Stomach (tissue), 9 donors: ENCODE data around the gene HOXC11. TPM values are rescaled to one million over a fixed set of nuclear protein-coding genes. Genes with fewer than 3 reads are reported as not detected.

ENCODE experiments used
- DNase-seq, 2 donors: peaks; one replicate each; pipeline versions ENCODE4 v3.0.0 to v3.0.0-alpha.2; 2013 to 2019
- H3K27ac ChIP-seq, 5 donors: fragments of 200-600 bp in 4 of 5; sonication (generic) in 4 of 5; one replicate each; pipeline ENCODE4 v1.5.1; 2013 to 2019; ENCODE audit warnings: mild to moderate bottlenecking in 1 of 5, moderate library complexity in 1 of 5
- H3K27me3 ChIP-seq, 3 donors: fragments of 200-600 bp; sonication (generic); one replicate each; pipeline ENCODE4 v1.5.1; 2017 to 2019; ENCODE audit warnings: mixed run types in 1 of 3
- H3K36me3 ChIP-seq, 4 donors: fragments of 200-600 bp; sonication (generic); 1 replicate in 3 of 4; 2 replicates in 1 of 4; pipeline ENCODE4 v1.5.1; 2016 to 2019
- H3K4me1 ChIP-seq, 4 donors: fragments of 200-600 bp; sonication (generic); one replicate each; pipeline ENCODE4 v1.5.1; 2016 to 2019
- H3K4me3 ChIP-seq, 4 donors: fragments of 200-600 bp; sonication (generic) in 3 of 4; one replicate each; pipeline ENCODE4 v1.5.1; 2016 to 2019; ENCODE audit warnings: mild to moderate bottlenecking in 1 of 4
- H3K9me3 ChIP-seq, 4 donors: fragments of 200-600 bp; sonication (generic); one replicate each; pipeline ENCODE4 v1.5.1; 2016 to 2019
- EP300 ChIP-seq: sonication (generic); formaldehyde crosslinking; IDR thresholded peaks from one replicate; pipeline ENCODE4 v1.6.1; 2017; ENCODE audit warnings: antibody characterized with exemption
- POLR2A ChIP-seq, 4 donors: fragments of 450-650 bp; IDR thresholded peaks; one replicate each; pipeline ENCODE4 v1.6.1; 2016; ENCODE audit warnings: antibody characterized with exemption in 4 of 4, control low read depth in 2 of 4, mild to moderate bottlenecking in 1 of 4, moderate library complexity in 1 of 4
- POLR2AphosphoS5 ChIP-seq, 3 donors: sonication (generic); formaldehyde crosslinking; IDR thresholded peaks; one replicate each; pipeline ENCODE4 v1.6.1; 2016; ENCODE audit warnings: antibody characterized with exemption in 3 of 3
- WGBS, 5 donors: extraction: QIAGEN DNeasy Blood & Tissue Kit in 3 of 5; methylation state at CpG; one replicate each; pipeline versions ENCODE4 v1.1.5 to v1.1.7; 2013 to 2018; 5-methylcytosine and 5-hydroxymethylcytosine counted together
- intact Hi-C: fragments of 100-400 bp; cut with DNase I; formaldehyde crosslinking; loops from one replicate; pipeline ENCODE4 v1.15.1; 2023; ENCODE audit warnings: low total_unique reads
- polyA plus RNA-seq, 3 donors: library from polyadenylated mRNA; stranded (reverse); fragments of 200-250 nt; gene quantifications; one replicate each; pipeline ENCODE4 v1.2.3, GENCODE V29; 2013
- total RNA-seq, 5 donors: library from RNA; depleted of rRNA; stranded (reverse); fragments of >200 nt; gene quantifications; one replicate each; pipeline versions ENCODE4 v1.1.0 to v1.2.3, GENCODE V29; 2014 to 2016
- TF ChIP-seq, protein P1 (sequence below), 7 experiments: fragments of 450-650 bp in 4 of 7; fragments of 200-600 bp in 3 of 7; sonication (generic) in 3 of 7; IDR thresholded peaks; one replicate each; pipeline ENCODE4 v1.5.1; 2016 to 2019; ENCODE audit warnings: antibody characterized with exemption in 7 of 7, control low read depth in 2 of 7, mild to moderate bottlenecking in 1 of 7
- donor health status: healthy with polysubstance abuse.
- donor health status: Bipolar disorder and iron deficiency.
- donor health status: healthy.

The HOXC11 gene
- total and polyA plus RNA-seq, 8 donors, result not detected

DNA sequence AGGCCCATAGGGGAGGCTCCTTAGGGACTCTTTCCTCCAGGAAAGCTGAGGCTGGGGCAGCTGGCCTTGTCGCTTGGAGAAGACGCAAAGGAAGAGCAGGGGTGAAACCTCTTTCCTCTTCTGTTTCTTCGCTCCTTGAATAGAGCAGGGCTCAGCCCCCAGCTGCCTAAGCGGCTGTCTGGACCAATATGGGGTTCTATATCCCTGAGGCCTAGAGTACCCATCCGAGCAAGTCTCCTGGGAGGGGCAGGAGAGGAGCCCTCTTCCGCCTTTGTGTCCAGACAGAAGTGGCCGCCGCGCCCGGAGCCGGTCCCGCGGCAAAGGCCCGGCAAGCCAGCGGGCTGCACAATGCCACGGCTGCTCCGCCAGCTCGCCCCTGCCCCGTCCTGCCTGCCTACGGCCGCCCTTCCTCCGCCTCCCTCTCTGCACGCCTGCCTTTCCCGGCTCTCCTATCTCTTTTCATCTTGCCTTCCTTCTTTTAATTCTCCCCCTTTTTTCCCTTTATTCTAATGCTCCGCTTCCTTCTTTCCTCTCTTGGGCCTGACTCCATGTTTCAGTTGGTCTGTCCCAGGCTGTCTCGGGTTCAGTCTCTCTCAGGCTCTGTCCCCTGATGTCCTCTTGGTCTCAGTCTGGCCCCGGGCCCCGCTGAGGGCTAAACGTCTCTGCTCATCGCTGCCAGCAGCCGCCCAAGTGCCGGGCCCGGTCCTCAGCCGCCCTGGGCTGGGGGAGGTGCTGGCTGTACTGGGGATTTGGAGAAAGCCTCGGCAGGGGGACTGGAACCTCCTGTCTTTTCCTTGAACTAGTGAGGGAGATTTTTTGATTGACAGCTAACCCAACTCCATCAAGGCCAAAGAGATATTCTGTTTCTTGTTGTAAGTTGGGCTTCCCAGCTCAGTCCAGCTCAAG lies 24.5 kb downstream of the HOXC11 start:
- H3K27ac ChIP-seq, result no peak overlapping the region
- intact Hi-C loops, result no loop called here
- peaks cover 33 to 58% (median 52%) of the 10 kb centered on the region in 4 donors for H3K4me1 ChIP-seq
- no peak overlapping the region for H3K4me3 ChIP-seq
- no peaks in the 10 kb centered on the region for H3K9me3 ChIP-seq
- TF ChIP-seq POLR2A (IDR thresholded peaks at IDR 0.05), result no peak
- TF ChIP-seq, protein P1, sequence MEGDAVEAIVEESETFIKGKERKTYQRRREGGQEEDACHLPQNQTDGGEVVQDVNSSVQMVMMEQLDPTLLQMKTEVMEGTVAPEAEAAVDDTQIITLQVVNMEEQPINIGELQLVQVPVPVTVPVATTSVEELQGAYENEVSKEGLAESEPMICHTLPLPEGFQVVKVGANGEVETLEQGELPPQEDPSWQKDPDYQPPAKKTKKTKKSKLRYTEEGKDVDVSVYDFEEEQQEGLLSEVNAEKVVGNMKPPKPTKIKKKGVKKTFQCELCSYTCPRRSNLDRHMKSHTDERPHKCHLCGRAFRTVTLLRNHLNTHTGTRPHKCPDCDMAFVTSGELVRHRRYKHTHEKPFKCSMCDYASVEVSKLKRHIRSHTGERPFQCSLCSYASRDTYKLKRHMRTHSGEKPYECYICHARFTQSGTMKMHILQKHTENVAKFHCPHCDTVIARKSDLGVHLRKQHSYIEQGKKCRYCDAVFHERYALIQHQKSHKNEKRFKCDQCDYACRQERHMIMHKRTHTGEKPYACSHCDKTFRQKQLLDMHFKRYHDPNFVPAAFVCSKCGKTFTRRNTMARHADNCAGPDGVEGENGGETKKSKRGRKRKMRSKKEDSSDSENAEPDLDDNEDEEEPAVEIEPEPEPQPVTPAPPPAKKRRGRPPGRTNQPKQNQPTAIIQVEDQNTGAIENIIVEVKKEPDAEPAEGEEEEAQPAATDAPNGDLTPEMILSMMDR (IDR thresholded peaks at IDR 0.05), result no peak
- no peaks in the 10 kb centered on the region for H3K36me3 ChIP-seq
- DNase-seq, result no peak
- 10 to 17% (median 12%) methylated on average over 32 to 35 of the region's 35 CpGs for WGBS, 5 donors
- peaks cover 72 to 100% (median 100%) of the 10 kb centered on the region in 3 donors for H3K27me3 ChIP-seq

DNA sequence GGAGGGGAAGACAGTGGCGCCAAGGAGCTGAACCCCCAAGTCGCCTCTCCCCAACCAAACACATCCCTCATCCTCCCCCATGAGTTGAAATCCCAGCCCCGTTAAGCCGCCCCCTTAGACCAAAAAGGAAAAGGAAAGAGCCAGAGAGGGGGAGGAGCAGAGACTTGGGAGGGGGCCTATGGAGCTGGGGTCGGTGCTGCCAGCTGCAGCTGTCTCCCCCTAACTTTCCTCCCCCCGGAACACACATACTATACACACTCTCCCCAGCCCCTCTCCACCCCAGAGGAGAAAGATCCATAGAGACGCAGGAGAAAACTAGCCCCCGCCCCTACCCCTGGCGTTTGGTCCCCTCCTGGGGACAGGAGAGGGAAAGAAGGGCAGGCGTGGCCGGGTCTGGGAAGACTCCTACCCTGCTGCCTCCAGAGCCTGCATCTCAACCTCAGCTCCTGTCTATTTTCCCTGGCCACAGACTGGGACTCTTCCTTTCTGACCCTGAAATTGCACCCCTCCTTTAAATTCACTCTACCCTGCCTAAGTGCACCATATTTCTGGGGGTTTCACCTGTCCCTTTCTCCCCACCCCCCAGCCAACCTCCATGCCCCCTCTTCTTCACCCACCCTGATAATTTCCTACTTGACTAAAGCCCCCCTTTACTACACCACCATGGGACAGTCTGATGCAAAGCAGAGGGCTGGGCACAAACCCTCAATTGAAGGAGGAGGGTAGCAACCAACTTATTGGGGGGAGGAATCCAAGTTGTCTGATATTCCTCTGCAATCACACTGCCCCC lies 25.4 kb downstream of the HOXC11 start:
- no peak for TF ChIP-seq POLR2AphosphoS5 (IDR thresholded peaks at IDR 0.05)
- TF ChIP-seq, protein P1 (IDR thresholded peaks at IDR 0.05), result no peak
- no peak for TF ChIP-seq EP300
- no peak for TF ChIP-seq POLR2A (IDR thresholded peaks at IDR 0.05)
- H3K36me3 ChIP-seq, result no peaks in the 10 kb centered on the region
- no peak overlapping the region for H3K4me3 ChIP-seq
- WGBS, 5 donors, result 6 to 13% (median 8%) methylated on average over 11 of the region's 11 CpGs
- intact Hi-C loops, result no loop called here
- peaks cover 33 to 58% (median 52%) of the 10 kb centered on the region in 4 donors for H3K4me1 ChIP-seq
- no peaks in the 10 kb centered on the region for H3K9me3 ChIP-seq
- H3K27ac ChIP-seq, result no peak overlapping the region
- DNase-seq, result no peak
- H3K27me3 ChIP-seq, result peaks cover 69 to 100% (median 100%) of the 10 kb centered on the region in 3 donors

DNA sequence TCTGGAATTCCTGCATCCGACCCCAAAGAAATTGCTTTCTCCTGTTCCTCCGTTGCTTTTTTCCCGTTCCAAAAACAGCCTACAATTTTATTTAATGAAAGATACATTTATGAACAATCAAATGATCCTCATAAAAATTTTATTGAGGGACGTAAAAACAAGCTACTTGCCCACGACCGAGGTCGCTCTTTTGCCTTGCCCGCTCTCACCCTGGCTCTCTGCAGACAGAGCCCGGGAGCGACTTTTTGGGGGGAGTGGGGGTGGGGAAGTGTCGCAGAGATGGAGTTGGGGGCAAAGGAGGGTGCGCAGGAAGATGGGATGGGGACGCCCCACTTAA lies 25.9 kb downstream of the HOXC11 start:
- DNase-seq, result no peak
- peaks cover 33 to 54% (median 52%) of the 10 kb centered on the region in 4 donors for H3K4me1 ChIP-seq
- intact Hi-C loops, result no loop called here
- H3K27me3 ChIP-seq, result peaks cover 69 to 100% (median 100%) of the 10 kb centered on the region in 3 donors
- H3K9me3 ChIP-seq, result no peaks in the 10 kb centered on the region
- H3K36me3 ChIP-seq, result no peaks in the 10 kb centered on the region
- no peak overlapping the region for H3K4me3 ChIP-seq
- WGBS, 5 donors, result 10 to 16% (median 12%) methylated on average over 13 of the region's 13 CpGs
- TF ChIP-seq POLR2A (IDR thresholded peaks at IDR 0.05), result no peak
- TF ChIP-seq EP300, result no peak
- TF ChIP-seq POLR2AphosphoS5 (IDR thresholded peaks at IDR 0.05), result no peak
- TF ChIP-seq, protein P1 (IDR thresholded peaks at IDR 0.05), result no peak
- H3K27ac ChIP-seq, result no peak overlapping the region

DNA sequence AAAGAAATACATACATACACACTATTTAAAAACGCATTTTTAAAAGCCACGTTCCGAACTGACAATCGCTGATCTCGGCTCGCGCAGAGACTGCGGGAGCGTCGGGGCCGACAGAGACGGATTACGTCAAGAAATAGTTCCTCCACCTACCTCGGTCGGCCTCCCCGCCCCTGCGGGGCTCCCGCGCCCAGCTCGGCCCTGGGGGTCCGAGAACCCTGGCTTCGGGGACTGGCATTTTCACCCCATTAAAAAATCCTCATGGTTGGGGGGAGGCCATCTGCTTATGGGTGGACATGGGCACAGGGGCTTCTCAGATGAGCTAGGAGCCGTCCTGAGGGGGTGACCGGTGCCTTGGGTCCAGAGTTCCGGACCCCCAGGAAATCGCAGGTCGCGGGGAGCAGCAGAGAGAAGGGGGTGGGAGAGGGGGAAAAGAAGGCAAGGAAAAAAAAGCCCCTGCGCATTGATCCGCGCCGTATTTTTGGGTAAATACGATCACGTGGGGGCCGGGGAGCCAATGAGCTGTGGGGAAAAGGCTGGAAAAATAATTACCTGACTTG lies 26.7 kb downstream of the HOXC11 start:
- H3K27ac ChIP-seq, result no peak overlapping the region
- DNase-seq, result no peak
- H3K27me3 ChIP-seq, result peaks cover 65 to 100% (median 100%) of the 10 kb centered on the region in 3 donors
- H3K36me3 ChIP-seq, result no peaks in the 10 kb centered on the region
- intact Hi-C loops, result no loop called here
- WGBS, 5 donors, result 3 to 7% (median 6%) methylated on average over 16 to 35 of the region's 35 CpGs
- TF ChIP-seq EP300, result no peak
- TF ChIP-seq, protein P1 (IDR thresholded peaks at IDR 0.05), result no peak
- TF ChIP-seq POLR2AphosphoS5 (IDR thresholded peaks at IDR 0.05), result no peak
- TF ChIP-seq POLR2A (IDR thresholded peaks at IDR 0.05), result no peak
- no peaks in the 10 kb centered on the region for H3K9me3 ChIP-seq
- H3K4me1 ChIP-seq, result peaks cover 26 to 47% (median 44%) of the 10 kb centered on the region in 4 donors
- peak overlapping the region; percentile 9 to 39 (median 22) for H3K4me3 ChIP-seq
